SK-N-SH treated with all-trans-retinoic acid at 6 μM for 48 hours (cell line): Measurements from ENCODE around the gene KRTAP5-6.

ENCODE experiments used
- ATAC-seq: fragments of 200-7000 bp; cut with Tn5 transposase; 3 replicates; pipeline ENCODE4 v1.9.1; 2020; ENCODE audit warnings: mild to moderate bottlenecking, moderate library complexity
- CREB5 ChIP-seq: fragments of 250-450 bp; sonication (Bioruptor Pico); IDR thresholded peaks from 2 replicates; pipeline ENCODE4 v1.5.1; 2020; ENCODE audit warnings: low read depth, mild to moderate bottlenecking, moderate library complexity
- CSDC2 ChIP-seq: fragments of 250-450 bp; sonication (Bioruptor Pico); IDR thresholded peaks from 2 replicates; pipeline ENCODE4 v1.5.0; 2020; ENCODE audit warnings: mild to moderate bottlenecking, moderate library complexity
- CSRNP3 ChIP-seq: fragments of 250-450 bp; sonication (Bioruptor Pico); IDR thresholded peaks from 2 replicates; pipeline ENCODE4 v1.5.1; 2021; ENCODE audit warnings: mild to moderate bottlenecking, moderate library complexity
- POU6F1 ChIP-seq: fragments of 250-450 bp; sonication (Bioruptor Pico); IDR thresholded peaks from 2 replicates; pipeline ENCODE4 v1.8.0; 2021; ENCODE audit warnings: low read depth, mild to moderate bottlenecking, moderate library complexity, borderline replicate concordance
- SNAI2 ChIP-seq: fragments of 250-450 bp; sonication (Bioruptor Pico); IDR thresholded peaks from 2 replicates; pipeline ENCODE4 v1.5.0; 2020; ENCODE audit warnings: mild to moderate bottlenecking, moderate library complexity
- TOX ChIP-seq: fragments of 250-450 bp; sonication (Bioruptor Pico); IDR thresholded peaks from 2 replicates; pipeline ENCODE4 v1.8.0; 2021; ENCODE audit warnings: mild to moderate bottlenecking, moderate library complexity, borderline replicate concordance
- TSHZ2 ChIP-seq: fragments of 250-450 bp; sonication (Bioruptor Pico); IDR thresholded peaks from 2 replicates; pipeline ENCODE4 v1.5.0; 2020; ENCODE audit warnings: mild to moderate bottlenecking, moderate library complexity
- ZFP3 ChIP-seq: fragments of 250-450 bp; sonication (Bioruptor Pico); IDR thresholded peaks from 2 replicates; pipeline ENCODE4 v1.5.0; 2020; ENCODE audit warnings: mild to moderate bottlenecking, moderate library complexity
- ZFP30 ChIP-seq: fragments of 450-650 bp; formaldehyde crosslinking; IDR thresholded peaks from 2 replicates; pipeline ENCODE4 v1.5.0; 2022; ENCODE audit warnings: mild to moderate bottlenecking, moderate library complexity
- ZNF565 ChIP-seq: fragments of 450-650 bp; formaldehyde crosslinking; conservative IDR thresholded peaks from 2 replicates; pipeline ENCODE4 v1.5.0; 2020; ENCODE audit warnings: low read depth, mild to moderate bottlenecking, moderate library complexity
- ZNF70 ChIP-seq: fragments of 450-650 bp; formaldehyde crosslinking; IDR thresholded peaks from 2 replicates; pipeline ENCODE4 v1.5.0; 2020; ENCODE audit warnings: mild to moderate bottlenecking, moderate library complexity
- ZNF8 ChIP-seq: fragments of 450-650 bp; formaldehyde crosslinking; IDR thresholded peaks from 2 replicates; pipeline ENCODE4 v1.5.0; 2020; ENCODE audit warnings: mild to moderate bottlenecking, moderate library complexity

KRTAP5-6 gene

GRCh38 chr11:1694846-1695547 is 2.0 kb upstream of the KRTAP5-6 start (continued):
- TF ChIP-seq CREB5 = no peak
- no peak for TF ChIP-seq POU6F1
- no peak for TF ChIP-seq ZNF8
- no peak for TF ChIP-seq ZFP30 (CRISPR knock-in tag)
- no peak for TF ChIP-seq SNAI2 (CRISPR knock-in tag)
- TF ChIP-seq, all 23 proteins: peak for 0

- no peak for ATAC-seq
These were observed 1.4 kb upstream of the KRTAP5-6 start for GRCh38 chr11:1695548-1696108.

More at GRCh38 chr11:1695548-1696108, 1.4 kb upstream of the KRTAP5-6 start:
- no peak for TF ChIP-seq ZFP30 (CRISPR knock-in tag)
- TF ChIP-seq ZNF565 (CRISPR knock-in tag) = no peak
- TF ChIP-seq POU6F1 = no peak
- no peak for TF ChIP-seq TOX (CRISPR knock-in tag)
- TF ChIP-seq CSRNP3 (CRISPR knock-in tag) = no peak
- TF ChIP-seq ZFP3 (CRISPR knock-in tag) = no peak
- no peak for TF ChIP-seq TSHZ2 (CRISPR knock-in tag)
- TF ChIP-seq ZNF8 = no peak
- TF ChIP-seq CREB5 = no peak
- TF ChIP-seq ZNF70 (CRISPR knock-in tag) = no peak
- no peak for TF ChIP-seq CSDC2 (CRISPR knock-in tag)
